HUES6 (cell line): ENCODE data around the gene AKAP13.

Source experiments
- H3K27ac ChIP-seq: 2 replicates; pipeline ENCODE4 v1.7.0; 2013; ENCODE audit warnings: low read depth, mild to moderate bottlenecking, low read length, inconsistent platforms
- H3K27me3 ChIP-seq: 2 replicates; pipeline ENCODE4 v1.6.1; 2013; ENCODE audit warnings: low read length; ENCODE audit not compliant: control insufficient read depth, insufficient read depth
- H3K36me3 ChIP-seq: 2 replicates; pipeline ENCODE4 v1.6.1; 2013; ENCODE audit warnings: low read length; ENCODE audit not compliant: control insufficient read depth, insufficient read depth
- H3K4me1 ChIP-seq: 2 replicates; pipeline ENCODE4 v1.6.1; 2013; ENCODE audit warnings: low read length; ENCODE audit not compliant: control insufficient read depth, insufficient read depth
- H3K4me3 ChIP-seq: 2 replicates; pipeline ENCODE4 v1.5.1; 2013; ENCODE audit warnings: low read depth, low read length
- H3K9ac ChIP-seq: one replicate; pipeline ENCODE4 v1.6.1; 2013; ENCODE audit warnings: mild to moderate bottlenecking, low read length
- H3K9me3 ChIP-seq: 2 replicates; pipeline ENCODE4 v1.6.1; 2013; ENCODE audit warnings: low read depth, low read length; ENCODE audit not compliant: control insufficient read depth, insufficient read depth

Gene AKAP13

GRCh38 chr15:85632014-85632413 is 251.6 kb downstream of the AKAP13 start:
- Histone ChIP-seq H3K4me3 (no peak overlapping the region), H3K27me3 (no peaks in the 10 kb centered on the region), H3K36me3 (no peaks in the 10 kb centered on the region), H3K9me3 (no peaks in the 10 kb centered on the region), H3K27ac (no peak overlapping the region), H3K9ac (no peak overlapping the region), H3K4me1 (no peaks in the 10 kb centered on the region)

GRCh38 chr15:85633859-85634258 is 253.5 kb downstream of the AKAP13 start:
- Histone ChIP-seq H3K9ac (no peak overlapping the region), H3K27me3 (no peaks in the 10 kb centered on the region), H3K36me3 (no peaks in the 10 kb centered on the region), H3K9me3 (no peaks in the 10 kb centered on the region), H3K4me1 (no peaks in the 10 kb centered on the region), H3K27ac (no peak overlapping the region), H3K4me3 (no peak overlapping the region)

GRCh38 chr15:85636351-85636750 is 255.9 kb downstream of the AKAP13 start:
- H3K27ac ChIP-seq, result no peak overlapping the region
- H3K9ac ChIP-seq, result no peak overlapping the region
- peaks cover 3% of the 10 kb centered on the region; the same call in 1 of the 2 replicates for H3K36me3 ChIP-seq
- H3K9me3 ChIP-seq, result no peaks in the 10 kb centered on the region
- H3K4me3 ChIP-seq, result no peak overlapping the region
- no peaks in the 10 kb centered on the region for H3K4me1 ChIP-seq
- H3K27me3 ChIP-seq, result no peaks in the 10 kb centered on the region

- no peak overlapping the region for H3K9ac ChIP-seq
- peaks cover 8% of the 10 kb centered on the region for H3K36me3 ChIP-seq
- no peaks in the 10 kb centered on the region for H3K27me3 ChIP-seq
- H3K27ac ChIP-seq, result no peak overlapping the region
- H3K9me3 ChIP-seq, result no peaks in the 10 kb centered on the region
- H3K4me1 ChIP-seq, result 0 out of 2 replicates have a peak, but pooled peaks cover 3% of the 10 kb centered on the region
- no peak overlapping the region for H3K4me3 ChIP-seq
Measured at GRCh38 chr15:85639752-85640381, 259.5 kb downstream of the AKAP13 start.

GRCh38 chr15:85642065-85642692 is 261.8 kb downstream of the AKAP13 start:
- Histone ChIP-seq H3K27me3 (no peaks in the 10 kb centered on the region), H3K4me3 (no peak overlapping the region), H3K36me3 (peaks cover 12% of the 10 kb centered on the region), H3K9ac (no peak overlapping the region), H3K27ac (no peak overlapping the region), H3K9me3 (no peaks in the 10 kb centered on the region), H3K4me1 (peaks cover 3% of the 10 kb centered on the region; the same call in 1 of the 2 replicates)

- Histone ChIP-seq H3K4me3 (no peak overlapping the region), H3K9ac (no peak overlapping the region)
Measured at GRCh38 chr15:85642693-85643066, 262.3 kb downstream of the AKAP13 start.

GRCh38 chr15:85646538-85647091 is 266.2 kb downstream of the AKAP13 start:
- Histone ChIP-seq H3K9me3 (no peaks in the 10 kb centered on the region), H3K27ac (no peak overlapping the region), H3K4me1 (peaks cover 7% of the 10 kb centered on the region), H3K9ac (no peak overlapping the region), H3K36me3 (peaks cover 9% of the 10 kb centered on the region), H3K4me3 (no peak overlapping the region), H3K27me3 (no peaks in the 10 kb centered on the region)

More at GRCh38 chr15:85642693-85643066, 262.3 kb downstream of the AKAP13 start:
- Histone ChIP-seq H3K27ac (no peak overlapping the region), H3K27me3 (no peaks in the 10 kb centered on the region), H3K36me3 (peaks cover 12% of the 10 kb centered on the region), H3K4me1 (peaks cover 3% of the 10 kb centered on the region; the same call in 1 of the 2 replicates), H3K9me3 (no peaks in the 10 kb centered on the region)

- no peaks in the 10 kb centered on the region for H3K9me3 ChIP-seq
- no peak overlapping the region for H3K9ac ChIP-seq
- peaks cover 5% of the 10 kb centered on the region for H3K36me3 ChIP-seq
- H3K27ac ChIP-seq, result no peak overlapping the region
- H3K27me3 ChIP-seq, result no peaks in the 10 kb centered on the region
- H3K4me3 ChIP-seq, result no peak overlapping the region
- H3K4me1 ChIP-seq, result peaks cover 4% of the 10 kb centered on the region
Measured at GRCh38 chr15:85649372-85649771, 269.0 kb downstream of the AKAP13 start.

GRCh38 chr15:85651548-85651947 is 271.1 kb downstream of the AKAP13 start:
- no peaks in the 10 kb centered on the region for H3K27me3 ChIP-seq
- peaks cover 11% of the 10 kb centered on the region for H3K36me3 ChIP-seq
- no peak overlapping the region for H3K9ac ChIP-seq
- H3K4me1 ChIP-seq, result peaks cover 4% of the 10 kb centered on the region
- H3K9me3 ChIP-seq, result no peaks in the 10 kb centered on the region
- no peak overlapping the region for H3K4me3 ChIP-seq
- no peak overlapping the region for H3K27ac ChIP-seq

GRCh38 chr15:85652457-85652856 is 272.1 kb downstream of the AKAP13 start:
- H3K36me3 ChIP-seq, result peaks cover 7% of the 10 kb centered on the region; the same call in 1 of the 2 replicates
- no peak overlapping the region for H3K9ac ChIP-seq
- H3K4me3 ChIP-seq, result no peak overlapping the region
- H3K27me3 ChIP-seq, result no peaks in the 10 kb centered on the region
- no peaks in the 10 kb centered on the region for H3K9me3 ChIP-seq
- no peak overlapping the region for H3K27ac ChIP-seq
- peaks cover 4% of the 10 kb centered on the region; the same call in 1 of the 2 replicates for H3K4me1 ChIP-seq

- H3K9ac ChIP-seq, result no peak overlapping the region
- no peaks in the 10 kb centered on the region for H3K9me3 ChIP-seq
- H3K27ac ChIP-seq, result no peak overlapping the region
- H3K4me3 ChIP-seq, result no peak overlapping the region
- no peaks in the 10 kb centered on the region; the same call in 1 of the 2 replicates for H3K4me1 ChIP-seq
- peaks cover 7% of the 10 kb centered on the region; the same call in 1 of the 2 replicates for H3K36me3 ChIP-seq
- H3K27me3 ChIP-seq, result no peaks in the 10 kb centered on the region
Measured at GRCh38 chr15:85657132-85657531, 276.7 kb downstream of the AKAP13 start.
